ENCODE measurements around the gene PALLD.

- TF ChIP-seq, protein P1, sequence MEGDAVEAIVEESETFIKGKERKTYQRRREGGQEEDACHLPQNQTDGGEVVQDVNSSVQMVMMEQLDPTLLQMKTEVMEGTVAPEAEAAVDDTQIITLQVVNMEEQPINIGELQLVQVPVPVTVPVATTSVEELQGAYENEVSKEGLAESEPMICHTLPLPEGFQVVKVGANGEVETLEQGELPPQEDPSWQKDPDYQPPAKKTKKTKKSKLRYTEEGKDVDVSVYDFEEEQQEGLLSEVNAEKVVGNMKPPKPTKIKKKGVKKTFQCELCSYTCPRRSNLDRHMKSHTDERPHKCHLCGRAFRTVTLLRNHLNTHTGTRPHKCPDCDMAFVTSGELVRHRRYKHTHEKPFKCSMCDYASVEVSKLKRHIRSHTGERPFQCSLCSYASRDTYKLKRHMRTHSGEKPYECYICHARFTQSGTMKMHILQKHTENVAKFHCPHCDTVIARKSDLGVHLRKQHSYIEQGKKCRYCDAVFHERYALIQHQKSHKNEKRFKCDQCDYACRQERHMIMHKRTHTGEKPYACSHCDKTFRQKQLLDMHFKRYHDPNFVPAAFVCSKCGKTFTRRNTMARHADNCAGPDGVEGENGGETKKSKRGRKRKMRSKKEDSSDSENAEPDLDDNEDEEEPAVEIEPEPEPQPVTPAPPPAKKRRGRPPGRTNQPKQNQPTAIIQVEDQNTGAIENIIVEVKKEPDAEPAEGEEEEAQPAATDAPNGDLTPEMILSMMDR (IDR thresholded peaks at IDR 0.05): no peak
- TF ChIP-seq POLR2A (IDR thresholded peaks at IDR 0.05): no peak
These were observed 75.2 kb downstream of the PALLD start for GRCh38 chr4:168572002-168572401.
